HL-60 (cell line): ENCODE data around the gene FOXB2.

Source experiments
- CTCF ChIP-seq: IDR thresholded peaks from one replicate; pipeline ENCODE4 v1.5.1; 2011; ENCODE audit warnings: low read length, control low read depth, inconsistent platforms; ENCODE audit not compliant: insufficient read depth
- GABPA ChIP-seq: IDR thresholded peaks from 2 replicates; pipeline ENCODE4 v1.6.1; 2012; ENCODE audit warnings: low read depth
- POLR2AphosphoS5 ChIP-seq: IDR thresholded peaks from 2 replicates; pipeline ENCODE4 v1.6.1; 2012; ENCODE audit warnings: low read depth
- REST ChIP-seq: IDR thresholded peaks from 2 replicates; pipeline ENCODE4 v1.6.1; 2012; ENCODE audit warnings: low read depth; ENCODE audit not compliant: insufficient replicate concordance
- SPI1 ChIP-seq: IDR thresholded peaks from 2 replicates; pipeline ENCODE4 v1.6.1; 2012; ENCODE audit warnings: low read depth, mild to moderate bottlenecking, borderline replicate concordance

GRCh38 chr9:77030045-77030444 is 10.6 kb downstream of the FOXB2 start:
- TF ChIP-seq CTCF, result no peak
- no peak for TF ChIP-seq REST
- no peak for TF ChIP-seq GABPA
- TF ChIP-seq POLR2AphosphoS5, result no peak
- TF ChIP-seq SPI1, result no peak
